ENCODE results near the gene SRC. TPM values are rescaled to one million over a fixed set of nuclear protein-coding genes. Genes with fewer than 3 reads are reported as not detected.

SRC gene
- total RNA-seq, 1 donor from 2014 or later = 15.4 TPM

- Mint-ChIP-seq H3K4me3 (no peak overlapping the region), H3K27ac (no peak overlapping the region), H3K36me3 (peaks cover 11% of the 10 kb centered on the region), H3K9me3 (no peaks in the 10 kb centered on the region), H3K27me3 (ENCODE audit: insufficient read depth, low read depth) (no peaks in the 10 kb centered on the region), H3K4me1 (peaks cover 19% of the 10 kb centered on the region)
- Histone ChIP-seq H3K27me3 (no peaks in the 10 kb centered on the region), H3K36me3 (no peaks in the 10 kb centered on the region), H3K27ac (no peak overlapping the region), H4K20me1 (ENCODE audit: low read depth) (peaks cover 16% of the 10 kb centered on the region), H2AFZ (replicated peaks) (no peak overlapping the region), H3K4me1 (no peaks in the 10 kb centered on the region), H3K79me2 (ENCODE audit: low read depth) (peaks cover 27% of the 10 kb centered on the region), H3K4me2 (no peak overlapping the region), H3K4me3 (no peak overlapping the region), H3K9ac (no peak overlapping the region), H3K9me3 (ENCODE audit: low read depth) (no peaks in the 10 kb centered on the region), H3F3A (ENCODE audit: low read depth) (peaks cover 24% of the 10 kb centered on the region)
- TF ChIP-seq EZH2phosphoT487 (IDR thresholded peaks at IDR 0.05) = no peak
- DNase-seq (ENCODE audit: low spot score) = no peak
These were observed 31.6 kb downstream of the SRC start for GRCh38 chr20:37377346-37378081.

- no peak overlapping the region for H3K4me2 ChIP-seq
- H3F3A ChIP-seq (ENCODE audit: low read depth) = peaks cover 24% of the 10 kb centered on the region
- H3K27me3 Mint-ChIP-seq (ENCODE audit: insufficient read depth, low read depth) = peaks cover 3% of the 10 kb centered on the region
- H3K36me3 ChIP-seq = no peaks in the 10 kb centered on the region
- H3K27ac Mint-ChIP-seq = peak overlapping the region; percentile 72
- peaks cover 18% of the 10 kb centered on the region for H3K79me2 ChIP-seq (ENCODE audit: low read depth)
- H3K9me3 ChIP-seq (ENCODE audit: low read depth) = no peaks in the 10 kb centered on the region
- H2AFZ ChIP-seq (replicated peaks) = no peak overlapping the region
- no peaks in the 10 kb centered on the region for H3K4me1 ChIP-seq
- peak overlapping the region; percentile 58 for H3K27ac ChIP-seq
- H3K4me1 Mint-ChIP-seq = peaks cover 22% of the 10 kb centered on the region
- H4K20me1 ChIP-seq (ENCODE audit: low read depth) = peaks cover 19% of the 10 kb centered on the region
- no peaks in the 10 kb centered on the region for H3K9me3 Mint-ChIP-seq
- TF ChIP-seq EZH2phosphoT487 (IDR thresholded peaks at IDR 0.05) = no peak
- no peak for TF ChIP-seq EZH2 (IDR thresholded peaks at IDR 0.05)
- TF ChIP-seq CTCF (IDR thresholded peaks at IDR 0.05) = no peak
- no peak overlapping the region for H3K9ac ChIP-seq
- peaks cover 10% of the 10 kb centered on the region for H3K36me3 Mint-ChIP-seq
- no peak overlapping the region for H3K4me3 ChIP-seq
- H3K27me3 ChIP-seq = no peaks in the 10 kb centered on the region
- no peak overlapping the region for H3K4me3 Mint-ChIP-seq
- DNase-seq (ENCODE audit: low spot score) = no peak
These were observed 32.5 kb downstream of the SRC start for GRCh38 chr20:37378420-37378784.

- Mint-ChIP-seq H3K9me3 (no peaks in the 10 kb centered on the region), H3K36me3 (peaks cover 9% of the 10 kb centered on the region), H3K27ac (peak overlapping the region; percentile 72), H3K27me3 (ENCODE audit: insufficient read depth, low read depth) (peaks cover 3% of the 10 kb centered on the region), H3K4me3 (no peak overlapping the region), H3K4me1 (peaks cover 22% of the 10 kb centered on the region)
- H3K4me2 ChIP-seq = no peak overlapping the region
- no peaks in the 10 kb centered on the region for H3K36me3 ChIP-seq
- TF ChIP-seq EZH2 (IDR thresholded peaks at IDR 0.05) = no peak
- TF ChIP-seq CTCF (IDR thresholded peaks at IDR 0.05) = no peak
- TF ChIP-seq EZH2phosphoT487 (IDR thresholded peaks at IDR 0.05) = no peak
- H3K27me3 ChIP-seq = no peaks in the 10 kb centered on the region
- H4K20me1 ChIP-seq (ENCODE audit: low read depth) = peaks cover 19% of the 10 kb centered on the region
- H3K4me1 ChIP-seq = no peaks in the 10 kb centered on the region
- H3K9ac ChIP-seq = no peak overlapping the region
- peaks cover 22% of the 10 kb centered on the region for H3F3A ChIP-seq (ENCODE audit: low read depth)
- H3K4me3 ChIP-seq = no peak overlapping the region
- H3K79me2 ChIP-seq (ENCODE audit: low read depth) = peaks cover 14% of the 10 kb centered on the region
- DNase-seq (ENCODE audit: low spot score) = no peak
- H3K27ac ChIP-seq = peak overlapping the region; percentile 74
- no peak overlapping the region for H2AFZ ChIP-seq (replicated peaks)
- no peaks in the 10 kb centered on the region for H3K9me3 ChIP-seq (ENCODE audit: low read depth)
These were observed 33.1 kb downstream of the SRC start for GRCh38 chr20:37378785-37379598.
